Measurements from ENCODE around the gene ITGA4. TPM values are rescaled to one million over a fixed set of nuclear protein-coding genes. Genes with fewer than 3 reads are reported as not detected.

Gene ITGA4
- total RNA-seq, 4 donors from 2014 or later = 2.2 to 8.4 (median 3.5) TPM

DNA sequence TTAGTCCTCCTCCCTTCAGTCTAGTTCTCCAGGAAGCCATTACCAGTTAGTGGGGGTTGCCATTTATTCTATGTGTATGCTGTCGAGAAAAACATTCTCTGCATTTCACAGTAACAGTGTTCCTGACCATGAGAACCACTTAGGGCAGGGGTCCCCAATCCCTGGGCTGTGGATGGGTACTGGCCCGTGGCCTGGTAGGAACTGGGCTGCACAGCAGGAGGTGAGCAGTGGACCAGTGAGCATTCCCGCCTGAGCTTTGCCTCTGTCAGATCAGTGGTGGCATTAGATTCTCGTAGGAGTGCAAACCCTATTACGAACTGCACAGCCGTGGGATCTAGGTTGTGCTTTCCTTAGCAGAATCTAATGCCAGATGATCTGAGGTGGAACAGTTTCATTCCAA lies 15.8 kb downstream of the ITGA4 start:
- no peaks in the 10 kb centered on the region for H3K36me3 ChIP-seq
- intact Hi-C loops (cut with DNase I) = no loop called here
- no peak for DNase-seq (ENCODE audit: extremely low spot score)
- no peaks in the 10 kb centered on the region for H3K9me3 ChIP-seq
- no peaks in the 10 kb centered on the region for H3K27me3 ChIP-seq
- H3K4me1 ChIP-seq = no peaks in the 10 kb centered on the region
- 95% methylated on average over 6 of the region's 6 CpGs for WGBS
- no peak overlapping the region for H3K4me3 ChIP-seq
- no peak overlapping the region for H3K27ac ChIP-seq (replicated peaks in 1 of 4)
- TF ChIP-seq POLR2A (IDR thresholded peaks at IDR 0.05; ENCODE audit: low read depth) (no peak), EP300 (IDR thresholded peaks at IDR 0.05) (no peak), POLR2AphosphoS5 (IDR thresholded peaks at IDR 0.05) (no peak)
- TF ChIP-seq, protein P1, sequence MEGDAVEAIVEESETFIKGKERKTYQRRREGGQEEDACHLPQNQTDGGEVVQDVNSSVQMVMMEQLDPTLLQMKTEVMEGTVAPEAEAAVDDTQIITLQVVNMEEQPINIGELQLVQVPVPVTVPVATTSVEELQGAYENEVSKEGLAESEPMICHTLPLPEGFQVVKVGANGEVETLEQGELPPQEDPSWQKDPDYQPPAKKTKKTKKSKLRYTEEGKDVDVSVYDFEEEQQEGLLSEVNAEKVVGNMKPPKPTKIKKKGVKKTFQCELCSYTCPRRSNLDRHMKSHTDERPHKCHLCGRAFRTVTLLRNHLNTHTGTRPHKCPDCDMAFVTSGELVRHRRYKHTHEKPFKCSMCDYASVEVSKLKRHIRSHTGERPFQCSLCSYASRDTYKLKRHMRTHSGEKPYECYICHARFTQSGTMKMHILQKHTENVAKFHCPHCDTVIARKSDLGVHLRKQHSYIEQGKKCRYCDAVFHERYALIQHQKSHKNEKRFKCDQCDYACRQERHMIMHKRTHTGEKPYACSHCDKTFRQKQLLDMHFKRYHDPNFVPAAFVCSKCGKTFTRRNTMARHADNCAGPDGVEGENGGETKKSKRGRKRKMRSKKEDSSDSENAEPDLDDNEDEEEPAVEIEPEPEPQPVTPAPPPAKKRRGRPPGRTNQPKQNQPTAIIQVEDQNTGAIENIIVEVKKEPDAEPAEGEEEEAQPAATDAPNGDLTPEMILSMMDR (IDR thresholded peaks at IDR 0.05) = no peak

- Histone ChIP-seq H3K4me1 (no peaks in the 10 kb centered on the region), H3K27ac (replicated peaks in 1 of 4) (no peak overlapping the region), H3K27me3 (no peaks in the 10 kb centered on the region), H3K4me3 (no peak overlapping the region), H3K9me3 (no peaks in the 10 kb centered on the region), H3K36me3 (no peaks in the 10 kb centered on the region)
- no peak for DNase-seq (ENCODE audit: extremely low spot score)
- no peak for TF ChIP-seq POLR2AphosphoS5 (IDR thresholded peaks at IDR 0.05)
- no peak for TF ChIP-seq POLR2A (IDR thresholded peaks at IDR 0.05; ENCODE audit: low read depth)
- TF ChIP-seq EP300 (IDR thresholded peaks at IDR 0.05) = no peak
- TF ChIP-seq, protein P1 (IDR thresholded peaks at IDR 0.05) = no peak
- intact Hi-C loops (cut with DNase I) = no loop called here
- 82% methylated on average over 3 of the region's 3 CpGs for WGBS
These were observed 17.2 kb downstream of the ITGA4 start for GRCh38 chr2:181474222-181474881.

DNA sequence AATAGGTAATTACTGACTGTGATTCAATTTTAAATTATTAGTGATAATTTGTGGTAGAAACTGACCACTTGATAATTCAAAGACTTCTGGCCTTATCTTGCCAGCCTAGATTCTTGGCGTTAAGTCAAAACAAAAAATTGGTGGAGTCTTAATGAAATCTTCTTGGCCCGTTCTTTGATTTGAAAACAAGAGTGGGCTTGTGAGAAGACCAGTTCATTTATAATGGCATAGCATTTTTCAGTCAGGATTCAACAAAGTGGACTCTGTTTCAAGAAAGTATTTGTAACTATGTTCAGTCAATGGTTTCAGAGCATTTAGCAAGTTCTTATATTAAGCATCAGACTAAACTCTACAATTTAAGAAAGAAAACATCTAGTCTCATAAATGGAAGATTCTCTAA lies 26.0 kb downstream of the ITGA4 start:
- H3K9me3 ChIP-seq = no peaks in the 10 kb centered on the region
- H3K4me3 ChIP-seq = no peak overlapping the region
- H3K27ac ChIP-seq (replicated peaks in 1 of 4) = no peak overlapping the region
- H3K4me1 ChIP-seq = no peaks in the 10 kb centered on the region
- peaks cover 0 to 3% (median 0%) of the 10 kb centered on the region in 4 donors for H3K36me3 ChIP-seq
- intact Hi-C loops (cut with DNase I) = no loop called here
- H3K27me3 ChIP-seq = no peaks in the 10 kb centered on the region
- TF ChIP-seq, protein P1 (IDR thresholded peaks at IDR 0.05) = no peak
- WGBS = 85% methylated on average over 2 of the region's 2 CpGs
- DNase-seq (ENCODE audit: extremely low spot score) = no peak

GRCh38 chr2:181483876-181484275 lies 26.7 kb downstream of the ITGA4 start:
- H3K9me3 ChIP-seq = no peaks in the 10 kb centered on the region
- WGBS = 100% methylated on average over 1 of the region's 1 CpG
- no peaks in the 10 kb centered on the region for H3K4me1 ChIP-seq
- TF ChIP-seq POLR2AphosphoS5 (IDR thresholded peaks at IDR 0.05) (no peak), POLR2A (IDR thresholded peaks at IDR 0.05; ENCODE audit: low read depth) (no peak), EP300 (IDR thresholded peaks at IDR 0.05) (no peak)
- TF ChIP-seq, protein P1 (IDR thresholded peaks at IDR 0.05) = no peak
- no peak for DNase-seq (ENCODE audit: extremely low spot score)
- intact Hi-C loops (cut with DNase I) = no loop called here
- H3K27ac ChIP-seq (replicated peaks in 1 of 4) = no peak overlapping the region
- no peaks in the 10 kb centered on the region for H3K27me3 ChIP-seq
- peaks cover 0 to 3% (median 0%) of the 10 kb centered on the region in 4 donors for H3K36me3 ChIP-seq
- H3K4me3 ChIP-seq = no peak overlapping the region

All from esophagus muscularis mucosa (tissue), 4 donors.